IMR-90 (cell line): ENCODE data around the gene PRPSAP1. TPM values are rescaled to one million over a fixed set of nuclear protein-coding genes. Genes with fewer than 3 reads are reported as not detected.

Experiments
- ATAC-seq: fragments of 200-7000 bp; cut with Tn5 transposase; 2 replicates; pipeline ENCODE4 v1.9.1; 2020; ENCODE audit warnings: low read depth, mild to moderate bottlenecking, moderate library complexity
- BruUV-seq: library from RNA; stranded (reverse); fragments of 400-500 nt; replicated peaks from 2 replicates; lab custom pipeline; 2021; lab: Mats Ljungman, UMichigan
- CTCF ChIA-PET: fragments of 300-600 bp; formaldehyde crosslinking; extraction: SDS; loops from one replicate; lab custom pipeline; 2021; ENCODE audit warnings: antibody characterized with exemption; lab: Yijun Ruan, JAX
- POLR2A ChIA-PET: fragments of 300-600 bp; sonication (Branson Sonifier 250); formaldehyde crosslinking; loops from one replicate; lab custom pipeline; 2022; ENCODE audit warnings: antibody characterized with exemption; ENCODE audit not compliant: unreplicated experiment; lab: Charles Lee
- DNase-seq: peaks from one replicate; pipeline ENCODE4 v3.0.0; 2013
- H2AFZ ChIP-seq: replicated peaks from 2 replicates; pipeline ENCODE3; 2013; ENCODE audit warnings: low read length, mild to moderate bottlenecking; ENCODE audit not compliant: poor library complexity
- H2AK5ac ChIP-seq: 2 replicates; pipeline ENCODE4 v1.6.1; 2013; ENCODE audit warnings: low read depth, low read length, inconsistent platforms
- H2AK9ac ChIP-seq: replicated peaks from 2 replicates; pipeline ENCODE3; 2013; ENCODE audit warnings: mild to moderate bottlenecking, low read depth, low read length, moderate library complexity; ENCODE audit not compliant: poor library complexity
- H2BK120ac ChIP-seq: 2 replicates; pipeline ENCODE4 v1.6.1; 2013; ENCODE audit warnings: low read depth, low read length, inconsistent platforms
- H2BK15ac ChIP-seq: 3 replicates; pipeline ENCODE4 v1.6.1; 2013; ENCODE audit warnings: low read depth, low read length, inconsistent platforms
- H2BK20ac ChIP-seq: 2 replicates; pipeline ENCODE4 v1.6.1; 2013; ENCODE audit warnings: low read depth, mild to moderate bottlenecking, inconsistent platforms, low read length, moderate library complexity
- H2BK5ac ChIP-seq: 2 replicates; pipeline ENCODE4 v1.6.1; 2013; ENCODE audit warnings: mild to moderate bottlenecking, low read depth, low read length, inconsistent platforms; ENCODE audit not compliant: poor library complexity, severe bottlenecking
- H3K14ac ChIP-seq: replicated peaks from 2 replicates; pipeline ENCODE4 v1.6.1; 2013; ENCODE audit warnings: low read depth, low read length, inconsistent platforms
- H3K18ac ChIP-seq: 2 replicates; pipeline ENCODE4 v1.6.1; 2013; ENCODE audit warnings: low read depth, low read length, control low read depth
- H3K23ac ChIP-seq: 2 replicates; pipeline ENCODE4 v1.6.1; 2013; ENCODE audit warnings: low read depth, low read length, inconsistent platforms
- H3K27ac ChIP-seq: 2 replicates; pipeline ENCODE4 v1.5.1; 2013; ENCODE audit warnings: mild to moderate bottlenecking, control low read depth, low read length; ENCODE audit not compliant: insufficient read depth
- H3K27me3 ChIP-seq: 2 replicates; pipeline ENCODE4 v1.6.1; 2013; ENCODE audit warnings: low read length; ENCODE audit not compliant: control insufficient read depth, insufficient read depth
- H3K36me3 ChIP-seq: 2 replicates; pipeline ENCODE4 v1.6.1; 2013; ENCODE audit warnings: low read length, mixed read lengths; ENCODE audit not compliant: control insufficient read depth, insufficient read depth
- H3K4ac ChIP-seq: 2 replicates; pipeline ENCODE4 v1.6.1; 2013; ENCODE audit warnings: low read depth, low read length, inconsistent platforms
- H3K4me1 ChIP-seq: 2 replicates; pipeline ENCODE4 v1.6.1; 2013; ENCODE audit warnings: low read length, mixed read lengths; ENCODE audit not compliant: control insufficient read depth, insufficient read depth
- H3K4me2 ChIP-seq: 2 replicates; pipeline ENCODE4 v1.6.1; 2013; ENCODE audit warnings: low read depth, mild to moderate bottlenecking, control low read depth, low read length, moderate library complexity
- H3K4me3 ChIP-seq: 2 replicates; pipeline ENCODE4 v1.5.1; 2013; ENCODE audit warnings: low read depth, mild to moderate bottlenecking, control low read depth, low read length, moderate library complexity; ENCODE audit not compliant: insufficient read depth
- H3K56ac ChIP-seq: 2 replicates; pipeline ENCODE4 v1.6.1; 2013; ENCODE audit warnings: low read length, inconsistent platforms; ENCODE audit not compliant: insufficient read depth; ENCODE audit errors: extremely low read depth
- H3K79me1 ChIP-seq, 2 experiments: 2 replicates each; pipeline ENCODE4 v1.6.1; 2013; ENCODE audit warnings: low read length in 2 of 2, inconsistent platforms in 1 of 2, low read depth in 1 of 2
- H3K9ac ChIP-seq: 2 replicates; pipeline ENCODE4 v1.6.1; 2013; ENCODE audit warnings: low read depth, low read length, control low read depth
- H3K9me1 ChIP-seq: 2 replicates; pipeline ENCODE4 v1.6.1; 2013; ENCODE audit warnings: low read length, inconsistent platforms; ENCODE audit not compliant: insufficient read depth
- H3K9me3 ChIP-seq: 2 replicates; pipeline ENCODE4 v1.6.1; 2013; ENCODE audit warnings: low read length; ENCODE audit not compliant: control insufficient read depth, insufficient read depth
- H4K20me1 ChIP-seq: 2 replicates; pipeline ENCODE4 v1.6.1; 2013; ENCODE audit warnings: low read length, inconsistent platforms; ENCODE audit not compliant: insufficient read depth
- H4K5ac ChIP-seq: 2 replicates; pipeline ENCODE4 v1.6.1; 2013; ENCODE audit warnings: mild to moderate bottlenecking, low read depth, low read length, control low read depth
- H4K8ac ChIP-seq, 2 experiments: 2 replicates each; pipeline ENCODE4 v1.6.1; 2013; ENCODE audit warnings: low read depth in 2 of 2, low read length in 2 of 2, control low read depth in 1 of 2, inconsistent platforms in 1 of 2
- H4K91ac ChIP-seq: 2 replicates; pipeline ENCODE4 v1.6.1; 2013; ENCODE audit warnings: low read depth, low read length, inconsistent platforms; ENCODE audit not compliant: insufficient read depth
- NFE2L2 ChIP-seq: fragments of 150-350 bp; IDR thresholded peaks from 2 replicates; pipeline ENCODE4 v1.6.1; 2016; ENCODE audit warnings: low read depth, mild to moderate bottlenecking, low read length
- POLR2A ChIP-seq: IDR thresholded peaks from 2 replicates; pipeline ENCODE4 v1.6.1; 2012; ENCODE audit warnings: mild to moderate bottlenecking, low read depth, low read length
- WGBS, 2 experiments: methylation state at CpG; one replicate each; pipeline versions ENCODE4 v1.1.5 to v1.1.7; 2013; ENCODE audit warnings: missing lambda C conversion rate in 2 of 2; ENCODE audit not compliant: insufficient read length in 1 of 2; ENCODE audit errors: extremely low coverage in 2 of 2; 5-methylcytosine and 5-hydroxymethylcytosine counted together
- dilution Hi-C: fragments of 300-500 bp; cut with HindIII; formaldehyde crosslinking; loops from one replicate; pipeline ENCODE4 v1.14.3; 2018; ENCODE audit warnings: low sequenced_read_pairs; ENCODE audit not compliant: unreplicated experiment
- in situ Hi-C: fragments of 300-500 bp; cut with MboI; formaldehyde crosslinking; loops from 3 replicates; pipeline ENCODE4 v1.14.3; 2019; ENCODE audit warnings: low sequenced_read_pairs, inconsistent platforms, mixed read lengths
- intact Hi-C: fragments of 100-400 bp; cut with micrococcal nuclease; formaldehyde crosslinking; loops from 2 replicates; pipeline ENCODE4 v1.10.0; 2022
- polyA plus RNA-seq, 3 experiments: library from polyadenylated mRNA; depleted of rRNA; stranded (reverse); fragments of >200 nt; gene quantifications; 2 replicates each; pipeline ENCODE4 v1.2.3, GENCODE V29; 2012; ENCODE audit warnings: low replicate concordance in 1 of 3
- total RNA-seq: library from RNA; depleted of rRNA; stranded (reverse); fragments of >200 nt; gene quantifications from 2 replicates; pipeline ENCODE4 v1.2.3, GENCODE V29; 2012

The PRPSAP1 gene
- total and polyA plus RNA-seq, 2 of the 4 experiments (the other 2 are of a cell fraction): 34.4 to 48.6 TPM

GRCh38 chr17:76390003-76390421 lies 36.3 kb upstream of the PRPSAP1 start:
- no peak overlapping the region for H3K56ac ChIP-seq
- H3K4ac ChIP-seq: no peak overlapping the region
- in situ Hi-C loops (no loop called here), intact Hi-C loops (no loop called here), dilution Hi-C loops (no loop called here)
- ChIA-PET CTCF (no interaction called here), POLR2A (no interaction called here)
- H3K4me3 ChIP-seq: no peak overlapping the region
- DNase-seq (peak; percentile 28), ATAC-seq (no peak)
- no peak overlapping the region for H4K5ac ChIP-seq
- no peak overlapping the region for H3K27ac ChIP-seq
- peaks cover 38% of the 10 kb centered on the region for H4K20me1 ChIP-seq
- H3K9me3 ChIP-seq: no peaks in the 10 kb centered on the region
- no peak overlapping the region for H2BK120ac ChIP-seq
- H3K9me1 ChIP-seq: 0 out of 2 replicates have a peak, but pooled peaks cover 4% of the 10 kb centered on the region
- H3K9ac ChIP-seq: no peak overlapping the region
- H3K36me3 ChIP-seq: peaks cover 35% of the 10 kb centered on the region
- H3K27me3 ChIP-seq: no peaks in the 10 kb centered on the region
- H3K79me1 ChIP-seq: peaks cover 6 to 39% of the 10 kb centered on the region in 2 experiments; a peak in 3 of 4 replicates
- no peak overlapping the region for H4K8ac ChIP-seq
- TF ChIP-seq NFE2L2 (no peak), POLR2A (peak; percentile 15)
- H4K91ac ChIP-seq: no peak overlapping the region
- no peak overlapping the region for H3K23ac ChIP-seq
- no peak overlapping the region for H3K14ac ChIP-seq
- peak overlapping the region; percentile 82 for H2AK9ac ChIP-seq
- no peak overlapping the region for H3K4me2 ChIP-seq
- H2BK15ac ChIP-seq: no peak overlapping the region
- 96% methylated on average over 5 of the region's 11 CpGs; no CpG with 5 or more reads in 1 of the 2 experiments for WGBS, 2 experiments
- H3K4me1 ChIP-seq: peaks cover 6% of the 10 kb centered on the region
- H3K18ac ChIP-seq: no peak overlapping the region
- no peak overlapping the region for H2BK20ac ChIP-seq
- no peak overlapping the region for H2AK5ac ChIP-seq
- no peak overlapping the region for H2BK5ac ChIP-seq
- H2AFZ ChIP-seq: peak overlapping the region; percentile 11
- no TSS peak for BruUV-seq
